HG02938 (cell line): ENCODE data around the gene BHLHE41.

ENCODE experiments used
- ATAC-seq: cut with Tn5 transposase; IDR thresholded peaks from one replicate; pipeline ENCODE4 v1.9.1; 2021; ENCODE audit warnings: mild to moderate bottlenecking, moderate library complexity; ENCODE audit not compliant: unreplicated experiment

The BHLHE41 gene

DNA sequence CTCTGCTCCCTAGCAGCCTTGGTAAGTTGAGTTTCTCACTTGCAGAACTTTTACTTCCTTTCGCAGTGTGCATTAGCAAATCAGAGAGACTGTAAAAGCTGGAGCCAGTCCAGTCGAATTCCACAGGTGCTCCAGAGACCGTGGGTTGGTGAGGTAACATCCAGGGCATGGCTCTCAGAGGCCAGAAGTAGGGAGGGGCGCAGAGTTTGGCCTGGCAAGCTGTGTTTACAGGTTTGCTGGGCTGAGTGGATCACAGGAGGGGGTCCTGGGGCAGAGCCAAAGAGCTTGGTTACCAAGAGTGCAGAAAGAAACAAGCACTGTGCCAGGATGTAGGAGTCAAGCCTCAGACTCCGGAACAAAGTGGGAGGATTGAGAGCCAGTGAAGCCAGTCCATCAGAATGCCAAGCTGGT lies 10.2 kb upstream of the BHLHE41 start:
- no peak for ATAC-seq

DNA sequence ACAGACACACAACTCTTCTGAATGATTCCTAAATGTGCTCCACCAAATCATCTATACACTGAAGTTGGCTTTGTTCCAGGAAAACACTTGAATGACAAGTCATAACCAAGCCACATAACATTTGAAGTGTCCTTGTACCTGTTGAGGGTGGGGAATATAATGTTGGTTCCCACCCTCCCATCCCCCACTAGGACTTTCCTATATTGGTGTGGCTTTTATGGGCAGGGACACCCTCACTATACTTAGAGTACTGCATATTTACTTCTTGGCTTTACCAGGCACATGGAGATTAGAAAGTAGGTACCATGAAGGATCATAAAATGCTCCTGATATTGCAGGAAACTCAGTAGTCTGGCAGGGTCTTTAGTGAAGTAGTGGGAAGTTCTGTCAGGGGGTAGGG lies 9.7 kb upstream of the BHLHE41 start:
- ATAC-seq: no peak

DNA sequence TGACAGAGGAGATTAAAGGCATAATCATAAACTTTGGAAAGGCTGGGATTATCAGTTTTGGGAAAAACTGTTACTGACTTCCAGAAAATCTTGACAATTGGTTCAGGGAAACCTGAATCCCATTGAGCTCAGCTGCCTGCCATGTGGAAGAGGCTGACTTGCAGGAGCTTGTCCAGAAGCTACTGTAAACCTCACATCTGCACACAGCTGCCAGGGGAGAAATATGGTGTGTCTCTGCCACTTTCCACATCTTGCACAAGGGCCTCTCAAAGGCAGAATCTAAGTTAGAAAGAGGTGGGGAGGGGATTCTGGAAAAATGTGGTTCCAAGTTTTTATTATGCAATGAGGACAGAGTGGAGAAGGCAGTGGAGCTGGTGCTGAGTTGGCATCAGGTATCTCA lies 8.7 kb upstream of the BHLHE41 start:
- ATAC-seq: no peak

DNA sequence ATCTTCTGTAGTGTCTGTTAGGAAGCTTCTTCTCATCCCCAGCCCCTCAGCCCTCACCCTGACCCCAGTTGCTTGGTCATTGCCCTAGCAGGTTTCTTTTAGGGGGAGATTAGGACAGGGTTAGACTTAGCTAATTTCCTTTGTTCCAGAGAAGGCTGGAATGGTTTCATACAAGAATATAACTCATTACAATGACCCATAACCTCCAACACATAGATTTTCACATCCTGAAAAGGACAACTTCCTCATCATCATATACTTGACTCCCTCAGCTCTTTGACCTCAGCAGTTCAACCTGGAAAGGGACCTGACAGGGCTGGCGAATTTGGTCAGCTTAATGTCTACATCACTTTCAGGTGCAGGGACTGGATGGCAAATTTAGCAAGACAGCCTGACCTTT lies 8.0 kb upstream of the BHLHE41 start:
- no peak for ATAC-seq

DNA sequence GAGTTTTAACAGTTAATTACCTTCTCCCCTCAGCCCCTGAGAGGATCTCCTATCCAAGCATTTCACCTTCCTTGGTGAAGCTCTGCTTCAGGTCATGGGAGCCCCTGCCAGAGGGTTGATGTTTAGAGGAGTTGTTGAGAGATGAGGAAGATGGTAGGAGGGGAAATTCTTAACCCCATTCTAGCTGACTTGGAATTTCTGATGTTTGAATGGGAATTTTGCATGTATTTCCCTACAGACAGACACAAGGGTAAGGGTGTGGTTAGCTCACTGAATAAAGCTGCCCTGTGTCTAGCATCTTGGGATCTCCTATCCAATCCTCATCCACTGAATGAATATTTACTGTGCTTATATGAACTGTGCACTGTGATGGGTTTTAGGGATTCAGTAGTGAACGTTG lies 7.1 kb upstream of the BHLHE41 start:
- ATAC-seq: no peak

DNA sequence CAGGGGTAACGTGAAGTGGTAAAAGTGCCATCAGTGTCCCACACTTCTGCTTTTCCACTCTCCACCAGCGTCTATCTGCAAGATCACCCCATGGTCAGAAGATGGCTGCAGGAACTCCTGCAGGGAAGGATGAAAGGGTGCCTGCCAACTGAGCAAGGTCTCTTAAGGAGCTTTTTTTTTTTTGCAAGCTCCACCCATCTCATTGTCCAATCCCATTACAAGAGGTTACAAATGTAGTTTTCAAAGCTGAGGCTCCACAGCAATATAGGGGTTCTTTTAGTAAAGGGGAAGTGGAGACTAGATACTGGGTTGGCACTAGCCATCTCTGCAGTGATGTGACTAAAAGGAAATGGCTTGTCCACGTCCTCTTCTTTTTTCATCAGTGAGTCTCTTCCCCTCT lies 5.9 kb upstream of the BHLHE41 start:
- ATAC-seq: no peak

DNA sequence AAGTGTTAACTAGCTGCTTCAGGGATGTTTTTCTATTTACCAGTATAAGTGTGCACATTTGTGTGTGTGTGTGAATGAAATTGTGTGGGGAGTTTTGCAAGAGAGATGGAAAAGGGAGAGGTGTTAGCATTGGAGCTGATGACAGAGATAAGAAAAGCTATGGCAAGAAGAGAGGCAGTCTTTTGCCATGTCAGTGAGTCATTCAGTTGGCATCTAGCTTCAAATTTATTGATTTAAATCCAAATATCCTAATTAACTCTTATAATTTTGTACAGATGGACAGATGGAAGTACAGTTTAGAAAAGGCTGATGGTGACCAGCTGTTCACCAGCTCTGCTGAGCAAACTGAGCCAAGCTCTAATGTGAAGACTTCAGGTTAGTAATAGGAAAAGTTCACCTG lies 3.3 kb upstream of the BHLHE41 start:
- no peak for ATAC-seq

DNA sequence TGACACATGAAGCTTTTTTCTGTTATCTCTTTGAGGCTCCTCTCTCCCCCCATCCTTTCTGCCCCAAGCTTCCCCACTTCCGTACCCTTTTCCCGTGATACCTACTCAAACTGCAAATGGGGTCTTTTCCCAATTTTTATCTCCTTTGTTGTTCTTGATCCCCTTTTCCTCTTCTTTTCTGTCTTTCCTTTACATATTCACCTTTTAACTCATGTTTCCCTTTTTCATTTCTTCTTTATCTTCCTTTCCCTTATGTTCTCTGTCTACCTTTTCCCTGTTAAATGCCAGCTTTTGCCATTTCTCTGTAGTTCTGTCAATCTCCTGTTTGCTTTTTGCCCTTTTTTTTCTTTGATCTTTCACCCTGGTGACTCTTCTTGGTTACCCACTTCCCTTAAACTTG lies 2.6 kb upstream of the BHLHE41 start:
- no peak for ATAC-seq

DNA sequence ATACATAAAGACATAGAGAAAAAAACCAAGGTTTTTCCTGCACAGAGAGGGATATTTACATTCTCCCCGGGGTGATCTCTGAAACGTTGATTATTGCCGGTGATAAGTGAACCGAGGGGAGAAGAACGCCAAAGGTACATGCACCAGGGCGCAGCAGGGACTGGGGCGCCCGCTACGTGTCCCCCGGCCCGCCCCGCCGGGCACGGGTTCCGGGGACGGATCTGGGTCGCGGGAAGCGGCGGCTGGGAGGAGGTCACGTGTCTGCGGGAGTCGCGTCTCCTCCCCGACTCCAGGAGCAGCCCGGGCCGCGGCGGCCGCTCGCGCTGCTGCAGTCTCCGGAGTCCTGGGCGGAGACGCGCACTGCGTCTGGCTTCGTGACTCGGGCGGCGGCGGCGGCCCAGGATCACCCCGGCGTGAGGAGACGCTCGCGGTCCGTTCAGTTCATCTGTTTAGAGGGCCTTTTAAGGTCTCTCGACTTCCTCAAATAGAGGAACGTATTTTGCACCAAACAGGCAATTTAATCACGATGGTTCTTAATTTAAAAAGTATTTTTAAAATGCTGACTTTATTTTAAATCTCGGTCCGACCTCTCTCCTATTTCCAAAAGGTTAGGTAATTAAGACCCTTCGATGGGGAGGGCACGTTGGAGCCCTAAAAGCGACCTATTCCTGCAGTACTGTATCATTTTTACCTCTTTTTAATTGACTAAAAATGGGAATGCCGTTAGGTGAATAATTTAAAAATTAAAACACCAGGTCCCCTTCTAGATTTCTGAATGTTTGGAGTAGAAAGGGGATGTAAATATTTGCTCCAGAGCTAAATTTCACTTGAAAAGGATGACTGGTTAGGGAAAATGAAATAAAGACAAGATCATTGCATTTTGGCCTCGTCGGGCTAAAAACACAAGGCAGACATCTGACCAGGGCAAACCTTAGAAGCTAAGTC lies 1.8 kb upstream of the BHLHE41 start:
- ATAC-seq: no peak

DNA sequence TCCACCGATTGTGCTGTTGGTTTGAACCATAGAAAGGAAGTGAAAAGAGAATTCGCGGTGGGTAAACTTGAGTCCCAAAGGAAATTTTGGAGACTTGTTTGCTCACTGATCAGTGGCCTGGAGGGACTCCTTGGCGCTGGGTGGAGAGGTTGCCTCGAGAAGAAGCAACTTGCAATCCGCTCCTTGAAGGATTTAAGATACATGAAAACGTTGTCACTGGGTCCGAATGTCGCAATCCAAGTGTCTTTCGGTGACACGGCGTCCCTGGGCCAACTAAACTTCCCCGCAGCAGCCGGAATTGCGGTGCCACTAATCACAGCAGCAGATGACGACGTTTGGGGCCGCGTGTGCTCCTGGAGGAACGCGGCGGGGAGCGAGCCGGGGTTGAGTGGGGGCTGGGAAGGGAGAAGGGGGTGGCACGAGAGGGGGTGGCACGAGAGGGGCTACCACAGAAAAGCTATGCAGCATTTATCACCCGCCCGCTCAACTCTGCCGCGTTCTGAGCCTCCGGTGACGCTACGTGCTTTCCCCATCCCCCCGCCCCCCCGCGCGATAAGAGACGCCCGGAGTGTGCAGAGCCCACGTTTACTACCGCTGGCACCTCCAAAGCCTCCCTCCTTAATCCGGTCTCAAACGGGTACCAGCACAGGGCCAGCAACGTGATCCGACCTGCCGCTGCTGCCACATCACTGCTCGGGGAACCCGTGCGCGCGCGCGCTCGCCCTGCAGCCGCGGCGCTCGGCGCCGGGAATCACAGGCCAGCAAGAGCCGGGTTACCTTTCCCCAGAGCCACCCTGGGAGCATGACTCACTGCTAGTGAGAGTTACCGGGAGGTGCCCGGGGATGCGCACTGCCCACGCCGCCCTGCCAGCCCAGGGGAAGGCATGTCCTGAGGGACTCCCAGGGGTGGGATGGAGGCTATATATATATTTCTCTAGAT lies 833 bp upstream of the BHLHE41 start:
- no peak for ATAC-seq

DNA sequence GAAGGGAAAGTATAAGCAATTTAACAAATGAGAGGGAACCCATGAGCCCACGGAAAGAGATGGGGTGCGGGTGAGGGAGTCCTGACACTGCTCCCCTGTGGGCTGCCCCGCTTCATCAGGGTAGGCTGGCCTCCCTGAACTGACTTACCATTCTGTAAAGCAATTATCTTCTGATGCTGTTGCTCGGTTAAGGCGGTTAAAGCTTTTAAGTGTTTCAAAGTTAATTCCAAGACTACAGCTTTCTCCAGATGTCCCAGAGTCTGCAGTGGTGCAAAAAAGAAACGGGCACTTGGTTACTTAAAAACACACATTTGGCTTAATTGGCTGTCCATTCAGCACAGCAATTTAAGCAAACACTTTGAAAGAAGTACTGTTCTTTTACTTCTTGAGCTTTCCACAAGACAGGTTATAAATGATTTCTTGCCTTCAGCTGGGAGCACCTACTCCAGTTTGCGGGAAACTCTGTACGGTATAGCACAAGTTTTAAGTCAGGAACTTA lies 1.3 kb downstream of the BHLHE41 start:
- no peak for ATAC-seq

DNA sequence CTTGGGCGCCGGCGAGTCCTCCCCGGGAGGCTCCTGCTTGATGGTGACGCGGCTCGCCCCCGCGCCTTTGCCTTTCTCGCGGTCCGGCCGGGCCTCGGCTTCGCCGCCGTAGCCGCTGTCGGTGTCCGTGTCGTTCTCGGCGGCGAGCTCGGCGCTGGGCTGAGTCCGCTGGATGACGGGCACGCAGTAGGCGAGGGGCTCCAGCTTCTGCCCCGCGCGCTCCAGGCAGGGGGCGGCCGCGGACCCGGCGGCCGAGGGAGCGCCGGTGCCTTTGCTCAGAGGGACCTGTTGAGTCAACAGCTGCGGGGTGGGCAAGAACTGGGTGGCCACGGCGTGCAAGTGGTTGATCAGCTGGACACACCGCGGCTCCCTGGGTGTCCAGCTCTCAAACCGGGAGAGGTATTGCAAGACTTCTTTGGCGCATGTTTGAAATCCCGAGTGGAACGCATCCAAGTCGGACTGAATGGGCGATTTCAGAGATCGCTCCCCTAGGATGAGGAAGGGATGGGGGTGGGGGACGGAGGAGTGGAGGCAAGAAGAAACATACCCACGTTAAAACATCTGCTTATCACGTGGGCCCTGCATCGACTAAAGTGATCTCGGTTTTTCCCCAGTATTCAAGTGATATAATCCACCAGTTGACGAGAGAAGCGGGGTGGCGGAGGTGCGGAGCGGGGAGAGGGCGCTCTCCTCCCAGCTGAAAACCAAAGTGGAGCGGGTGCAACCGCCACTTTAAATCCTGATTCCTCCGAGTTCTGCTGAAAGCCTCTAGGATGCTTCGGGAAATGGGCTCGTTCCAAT lies 2.0 kb downstream of the BHLHE41 start:
- no peak for ATAC-seq

DNA sequence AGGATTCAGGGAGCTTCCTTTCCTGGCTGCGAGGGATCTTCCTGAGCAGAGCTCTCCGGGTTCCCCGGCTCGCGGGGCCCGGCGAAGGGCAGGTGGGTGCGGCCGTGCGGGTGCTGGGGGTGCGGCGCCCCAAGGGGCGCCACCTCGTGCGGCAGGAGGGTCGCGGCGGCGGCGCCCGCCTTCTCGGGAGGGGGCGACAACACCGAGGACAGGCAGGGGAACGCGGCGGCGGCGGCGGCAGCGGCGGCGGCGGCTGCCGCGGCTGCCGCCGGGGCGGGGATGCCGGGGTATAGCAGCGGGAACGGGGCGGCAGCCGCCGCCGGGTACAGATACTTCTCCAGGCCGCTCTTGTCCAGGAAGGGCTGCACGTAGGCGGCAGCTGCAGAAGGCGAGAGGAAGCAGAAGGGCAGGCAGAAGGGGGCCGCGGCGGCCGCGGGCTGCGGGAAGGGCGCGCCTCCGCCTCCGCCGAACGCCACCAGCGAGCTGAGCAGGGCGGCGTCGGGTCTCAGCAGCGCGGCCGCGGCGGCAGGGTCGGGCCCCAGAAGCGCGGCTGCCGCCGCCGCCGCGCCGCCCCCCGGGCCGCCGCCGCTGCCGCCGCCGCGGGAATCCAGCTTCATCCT lies 2.7 kb downstream of the BHLHE41 start:
- ATAC-seq: no peak

DNA sequence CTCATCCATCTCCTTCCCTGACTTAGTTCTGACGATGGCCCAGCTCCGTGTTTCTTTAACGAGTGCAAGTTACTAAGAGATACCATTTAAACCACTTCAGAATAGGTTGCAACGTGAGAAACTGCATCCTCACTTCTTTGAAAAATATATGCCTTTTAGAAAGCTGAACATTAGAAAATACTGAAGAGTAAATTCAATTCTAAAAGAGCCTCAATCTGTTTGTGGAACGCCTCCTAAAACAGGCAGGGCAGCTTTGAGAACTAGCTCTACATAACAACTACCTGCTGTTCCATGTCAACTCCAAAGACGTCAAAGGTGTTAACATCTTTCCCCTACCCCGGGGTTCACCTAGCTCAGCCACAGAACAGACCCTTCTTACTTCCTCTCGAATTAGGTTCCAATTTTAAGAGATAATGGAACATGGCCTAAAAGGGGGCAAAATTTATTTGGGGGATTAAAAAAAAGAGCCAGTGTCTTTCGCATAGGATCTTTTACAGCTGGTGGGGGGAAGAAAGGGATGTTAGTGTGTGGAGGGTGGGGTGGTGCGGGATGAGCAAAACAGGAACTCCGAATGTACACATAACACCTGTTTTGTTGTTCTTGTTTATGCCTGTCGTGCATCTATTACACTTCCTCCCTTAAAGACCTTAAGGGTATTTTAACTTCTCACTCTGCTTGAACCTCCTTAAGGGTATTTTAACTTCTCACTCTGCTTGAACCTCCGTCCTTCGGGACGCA lies 3.3 kb downstream of the BHLHE41 start:
- ATAC-seq: no peak

DNA sequence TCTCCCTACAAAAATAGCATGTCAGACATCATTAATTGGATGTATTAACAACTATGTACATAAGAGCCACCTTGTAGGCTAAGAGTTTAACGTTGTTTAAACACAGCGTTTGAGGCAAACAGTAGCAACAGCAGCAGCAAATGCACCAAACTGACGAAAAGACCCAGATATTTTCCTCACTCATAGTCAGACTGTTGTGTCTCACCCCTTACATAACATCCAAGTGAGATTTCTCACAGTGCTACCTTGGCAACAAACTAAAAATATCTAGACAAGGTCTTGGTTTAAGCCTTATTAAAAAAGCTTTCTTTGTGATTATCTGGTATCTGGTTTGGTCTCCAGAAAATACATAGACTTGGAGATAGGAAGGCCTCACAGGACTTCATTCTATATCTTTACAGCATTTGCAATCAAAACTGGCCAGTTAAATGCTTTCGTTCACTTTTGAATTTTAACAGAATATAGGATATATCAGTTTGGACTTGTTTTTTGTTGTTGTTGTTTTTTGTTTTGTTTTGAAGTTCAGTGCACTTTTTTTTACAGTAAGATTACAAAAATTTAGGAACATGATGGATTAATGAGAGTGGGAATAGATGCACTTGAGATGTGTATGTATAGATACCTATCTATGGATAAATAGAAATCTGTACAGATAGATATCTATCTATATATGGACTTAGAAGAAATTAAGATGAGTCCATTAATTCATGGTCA lies 4.1 kb downstream of the BHLHE41 start:
- ATAC-seq: no peak

DNA sequence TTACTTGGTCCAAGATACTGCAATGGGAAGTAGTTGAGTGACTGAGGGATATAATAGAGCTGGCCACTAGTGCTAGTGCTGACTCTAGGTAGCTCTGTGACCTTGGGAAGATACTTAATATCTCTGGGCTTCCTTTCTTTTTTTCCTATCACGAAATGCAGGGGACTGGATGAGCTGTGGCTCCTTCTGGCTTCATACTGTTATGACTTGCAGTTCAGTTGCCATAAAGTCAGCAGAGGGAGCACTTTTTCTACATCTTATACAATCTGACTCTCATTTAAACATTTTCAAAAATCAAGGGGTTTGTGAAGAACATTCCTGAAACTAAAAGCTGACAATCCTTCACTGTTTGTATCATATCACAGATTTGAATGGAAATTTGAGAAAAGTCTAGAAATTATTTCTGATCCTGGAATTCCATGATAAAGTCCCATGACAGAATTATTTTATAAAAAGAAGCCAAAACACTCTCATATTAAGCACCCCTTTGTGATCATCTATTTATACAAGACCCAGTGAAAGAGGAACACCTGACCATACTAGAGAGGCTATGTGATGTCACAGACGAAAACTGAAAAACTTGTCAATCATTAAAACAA lies 5.3 kb downstream of the BHLHE41 start:
- ATAC-seq: no peak

DNA sequence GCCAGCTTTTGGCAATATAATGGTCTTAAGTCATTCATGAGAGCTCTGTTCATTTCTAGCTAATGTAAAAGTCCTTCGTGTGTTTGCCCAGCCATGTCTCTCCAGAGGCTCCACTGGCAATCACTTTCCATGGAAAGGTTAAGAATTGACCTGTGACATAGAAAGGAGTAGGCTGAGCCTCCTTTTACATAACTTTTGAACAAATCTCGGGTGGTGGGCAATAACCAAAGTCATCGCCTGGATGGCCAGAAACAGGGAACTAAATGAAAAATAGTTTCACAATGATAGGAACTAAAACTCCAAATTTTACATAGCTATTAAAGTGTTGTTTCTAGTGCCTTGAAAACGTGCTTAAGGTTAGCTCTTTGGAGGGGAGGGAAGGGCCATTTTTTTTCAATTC lies 6.5 kb downstream of the BHLHE41 start:
- no peak for ATAC-seq

DNA sequence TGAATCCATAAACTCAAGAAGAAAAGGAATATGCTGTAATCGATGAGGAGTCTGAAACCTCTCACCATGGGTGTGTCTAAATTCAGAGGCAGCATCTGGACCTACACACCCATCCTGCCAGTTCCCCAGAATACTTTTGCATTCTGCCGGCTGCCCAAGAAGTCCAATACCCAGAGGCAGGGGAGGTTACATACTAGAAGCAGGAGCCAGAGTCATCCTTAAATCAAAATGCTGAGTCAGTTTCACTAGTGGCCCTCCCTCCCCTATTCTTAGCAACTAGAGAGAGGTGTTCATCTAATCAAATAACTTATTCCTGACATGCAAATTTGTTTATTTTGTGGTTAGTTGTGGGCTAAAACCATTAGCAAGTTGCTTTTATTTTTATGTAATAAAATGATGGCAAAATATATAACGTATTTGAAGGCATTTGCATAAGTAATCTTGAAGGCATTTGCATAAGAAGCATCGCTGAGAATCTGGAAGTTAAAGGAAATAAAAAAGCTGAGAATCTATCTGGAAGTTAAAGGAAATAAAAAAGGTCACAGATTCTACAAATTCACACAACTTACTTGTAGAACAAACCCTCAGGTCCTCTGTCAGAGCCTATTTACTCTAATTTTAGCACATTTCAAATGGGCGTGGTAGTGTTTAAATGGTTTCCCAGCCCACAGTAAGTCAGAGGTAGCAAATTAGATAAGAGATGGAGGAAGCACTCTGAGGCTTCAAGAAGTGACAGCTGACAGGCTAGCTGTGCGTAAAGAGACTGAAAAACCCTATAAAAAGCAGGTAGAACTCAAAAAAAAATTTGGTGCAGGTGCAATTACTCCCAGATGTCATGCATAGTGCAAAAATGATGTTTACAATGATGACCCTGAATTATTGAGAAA lies 7.8 kb downstream of the BHLHE41 start:
- ATAC-seq: no peak
